Measurements from ENCODE around the gene H2AZ2.

Gene H2AZ2

GRCh38 chr7:44858161-44858560, 10.3 kb upstream of the H2AZ2 start:
- Histone ChIP-seq H3K27ac (no peak overlapping the region), H3K36me3 (no peaks in the 10 kb centered on the region), H3K4me3 (ENCODE audit: low read depth in 1 of 2, low read length in 1 of 2) (no peak overlapping the region), H3K27me3 (peaks cover 23% of the 10 kb centered on the region), H3K4me1 (ENCODE audit: control insufficient read depth in 1 of 2, insufficient read depth in 1 of 2, low read depth in 1 of 2, low read length in 1 of 2) (peaks cover 4 to 9% of the 10 kb centered on the region in 2 experiments), H3K9me3 (no peaks in the 10 kb centered on the region)
- TF ChIP-seq, protein P1, sequence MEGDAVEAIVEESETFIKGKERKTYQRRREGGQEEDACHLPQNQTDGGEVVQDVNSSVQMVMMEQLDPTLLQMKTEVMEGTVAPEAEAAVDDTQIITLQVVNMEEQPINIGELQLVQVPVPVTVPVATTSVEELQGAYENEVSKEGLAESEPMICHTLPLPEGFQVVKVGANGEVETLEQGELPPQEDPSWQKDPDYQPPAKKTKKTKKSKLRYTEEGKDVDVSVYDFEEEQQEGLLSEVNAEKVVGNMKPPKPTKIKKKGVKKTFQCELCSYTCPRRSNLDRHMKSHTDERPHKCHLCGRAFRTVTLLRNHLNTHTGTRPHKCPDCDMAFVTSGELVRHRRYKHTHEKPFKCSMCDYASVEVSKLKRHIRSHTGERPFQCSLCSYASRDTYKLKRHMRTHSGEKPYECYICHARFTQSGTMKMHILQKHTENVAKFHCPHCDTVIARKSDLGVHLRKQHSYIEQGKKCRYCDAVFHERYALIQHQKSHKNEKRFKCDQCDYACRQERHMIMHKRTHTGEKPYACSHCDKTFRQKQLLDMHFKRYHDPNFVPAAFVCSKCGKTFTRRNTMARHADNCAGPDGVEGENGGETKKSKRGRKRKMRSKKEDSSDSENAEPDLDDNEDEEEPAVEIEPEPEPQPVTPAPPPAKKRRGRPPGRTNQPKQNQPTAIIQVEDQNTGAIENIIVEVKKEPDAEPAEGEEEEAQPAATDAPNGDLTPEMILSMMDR (IDR thresholded peaks at IDR 0.05) = no peak

DNA sequence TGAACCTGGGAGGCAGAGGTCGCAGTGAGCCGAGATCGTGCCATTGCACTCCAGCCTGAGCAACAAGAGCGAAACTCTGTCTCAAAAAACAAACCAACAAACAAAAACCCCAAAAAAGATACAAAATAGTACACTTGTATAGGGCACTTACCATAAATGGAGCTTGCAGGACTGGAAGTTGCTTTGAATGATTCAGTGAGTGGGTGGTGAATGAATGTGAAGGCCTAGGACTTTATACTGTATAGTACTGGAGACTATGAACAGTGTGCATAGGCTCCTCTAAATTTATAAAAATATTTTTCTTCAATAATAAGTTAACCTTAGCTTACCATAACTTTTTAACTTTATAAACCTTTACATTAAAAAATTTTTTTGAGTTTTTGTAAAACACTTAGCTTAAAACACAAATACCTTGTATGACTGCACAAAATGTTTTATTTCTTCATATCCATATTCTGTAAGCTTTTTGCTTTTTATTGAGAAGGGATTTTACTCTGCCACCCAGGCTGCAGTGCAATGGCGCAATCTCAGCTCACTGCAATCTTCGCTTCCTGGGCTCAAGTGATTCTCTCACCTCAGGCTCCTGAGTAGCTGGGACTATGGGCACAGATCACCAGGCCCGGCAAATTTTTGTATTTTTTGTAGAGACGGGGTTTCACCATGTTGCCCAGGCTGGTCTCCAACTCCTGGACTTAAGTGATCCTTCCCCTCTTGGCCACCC, 6.9 kb upstream of the H2AZ2 start:
- H3K27ac ChIP-seq = no peak overlapping the region
- peaks cover 14 to 23% of the 10 kb centered on the region in 2 experiments for H3K4me1 ChIP-seq (ENCODE audit: control insufficient read depth in 1 of 2, insufficient read depth in 1 of 2, low read depth in 1 of 2, low read length in 1 of 2)

GRCh38 chr7:44853391-44853790, 5.5 kb upstream of the H2AZ2 start:
- Histone ChIP-seq H3K27me3 (no peaks in the 10 kb centered on the region), H3K36me3 (no peaks in the 10 kb centered on the region), H3K4me3 (ENCODE audit: low read depth in 1 of 2, low read length in 1 of 2) (no peak overlapping the region), H3K27ac (no peak overlapping the region), H3K9me3 (no peaks in the 10 kb centered on the region), H3K4me1 (ENCODE audit: control insufficient read depth in 1 of 2, insufficient read depth in 1 of 2, low read depth in 1 of 2, low read length in 1 of 2) (peaks cover 28 to 31% of the 10 kb centered on the region in 2 experiments)
- TF ChIP-seq, protein P1 (IDR thresholded peaks at IDR 0.05) = no peak

More for the DNA sequence above, 6.9 kb upstream of the H2AZ2 start:
- H3K27me3 ChIP-seq = no peaks in the 10 kb centered on the region
- no peaks in the 10 kb centered on the region for H3K9me3 ChIP-seq
- TF ChIP-seq, protein P1 (IDR thresholded peaks at IDR 0.05) = no peak
- no peak overlapping the region for H3K4me3 ChIP-seq (ENCODE audit: low read depth in 1 of 2, low read length in 1 of 2)
- H3K36me3 ChIP-seq = no peaks in the 10 kb centered on the region

- no peaks in the 10 kb centered on the region for H3K36me3 ChIP-seq
- no peak overlapping the region for H3K27ac ChIP-seq
- no peaks in the 10 kb centered on the region for H3K27me3 ChIP-seq
- TF ChIP-seq, protein P1 (IDR thresholded peaks at IDR 0.05) = no peak
- peaks cover 29 to 32% of the 10 kb centered on the region in 2 experiments for H3K4me1 ChIP-seq (ENCODE audit: control insufficient read depth in 1 of 2, insufficient read depth in 1 of 2, low read depth in 1 of 2, low read length in 1 of 2)
- no peaks in the 10 kb centered on the region for H3K9me3 ChIP-seq
- no peak overlapping the region for H3K4me3 ChIP-seq (ENCODE audit: low read depth in 1 of 2, low read length in 1 of 2)
These were observed 4.7 kb upstream of the H2AZ2 start for GRCh38 chr7:44852590-44852989.

- Histone ChIP-seq H3K4me1 (ENCODE audit: control insufficient read depth in 1 of 2, insufficient read depth in 1 of 2, low read depth in 1 of 2, low read length in 1 of 2) (peaks cover 50 to 52% of the 10 kb centered on the region in 2 experiments), H3K36me3 (no peaks in the 10 kb centered on the region), H3K4me3 (ENCODE audit: low read depth in 1 of 2, low read length in 1 of 2) (no peak overlapping the region), H3K9me3 (no peaks in the 10 kb centered on the region), H3K27me3 (no peaks in the 10 kb centered on the region), H3K27ac (peak overlapping the region; percentile 99)
- TF ChIP-seq, protein P1 (IDR thresholded peaks at IDR 0.05) = no peak
These were observed 2.1 kb upstream of the H2AZ2 start for GRCh38 chr7:44849885-44850544.
